HG02571 (cell line): Measurements from ENCODE around the gene CENPO.
"Not testable (repeated sequence)": the region's sequence is repeated elsewhere in the genome, so short reads cannot be mapped to it uniquely, and the experiment has no call there.

Experiments
- ATAC-seq: cut with Tn5 transposase; IDR thresholded peaks from one replicate; pipeline ENCODE4 v1.9.1; 2021; ENCODE audit warnings: mild to moderate bottlenecking, moderate library complexity; ENCODE audit not compliant: unreplicated experiment

The CENPO gene

DNA sequence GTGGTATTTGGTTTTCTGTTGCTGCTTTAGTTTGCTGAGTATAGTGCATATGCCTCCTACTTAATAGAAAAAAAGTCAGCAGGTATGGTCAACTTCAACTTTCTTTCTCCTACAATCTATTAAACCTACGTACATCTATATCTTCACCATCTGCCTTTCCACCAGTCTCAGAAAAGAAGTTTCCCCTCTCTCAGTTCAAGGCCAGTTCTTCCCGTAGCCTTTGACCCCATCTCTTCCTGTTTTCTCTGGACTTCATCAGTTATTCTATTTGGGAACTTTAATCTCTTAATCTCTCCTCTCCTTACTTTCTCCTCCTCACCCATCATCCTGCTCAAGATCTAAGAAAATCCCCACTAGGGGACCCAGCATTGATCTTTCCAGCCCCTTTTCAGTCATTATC is 5.7 kb upstream of the CENPO start:
- no peak for ATAC-seq

DNA sequence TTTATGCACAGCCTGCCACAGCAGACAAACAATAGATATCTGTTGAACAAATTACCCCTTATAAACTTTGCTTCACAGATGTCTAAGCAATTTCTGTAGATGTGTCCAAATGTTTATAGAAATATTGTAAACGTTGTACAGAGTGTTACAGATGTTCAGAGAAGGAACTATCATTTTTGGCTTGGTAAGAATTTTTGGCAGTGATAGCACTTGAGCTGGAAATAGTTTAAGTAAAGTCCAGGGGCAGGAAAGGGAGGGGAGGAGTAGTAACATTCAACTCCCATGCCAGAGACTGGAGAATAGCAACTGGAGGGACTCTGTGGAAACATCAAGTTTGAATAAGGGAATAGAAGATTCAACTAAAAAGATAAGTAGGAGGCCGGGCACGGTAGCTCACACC is 4.4 kb upstream of the CENPO start:
- ATAC-seq: no peak

DNA sequence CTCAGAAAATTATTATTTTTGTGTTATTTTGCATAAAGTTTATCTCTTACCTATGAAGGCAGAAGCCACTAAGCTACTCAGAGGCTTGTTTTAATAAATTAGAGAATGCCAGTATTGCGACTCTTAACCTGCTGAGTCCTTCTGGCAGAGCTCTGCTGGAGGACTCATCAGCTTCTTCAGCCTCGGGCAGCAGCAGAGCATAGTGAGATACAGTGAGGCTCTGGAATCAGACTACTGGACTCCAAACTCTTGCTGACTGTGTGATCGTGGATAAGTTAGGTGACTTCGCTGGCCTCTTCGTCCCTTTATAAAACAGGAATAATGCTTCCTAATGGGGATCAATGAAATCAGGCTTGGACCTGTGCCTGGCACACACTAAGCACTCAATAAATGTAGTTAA is 1.8 kb upstream of the CENPO start:
- no peak for ATAC-seq

DNA sequence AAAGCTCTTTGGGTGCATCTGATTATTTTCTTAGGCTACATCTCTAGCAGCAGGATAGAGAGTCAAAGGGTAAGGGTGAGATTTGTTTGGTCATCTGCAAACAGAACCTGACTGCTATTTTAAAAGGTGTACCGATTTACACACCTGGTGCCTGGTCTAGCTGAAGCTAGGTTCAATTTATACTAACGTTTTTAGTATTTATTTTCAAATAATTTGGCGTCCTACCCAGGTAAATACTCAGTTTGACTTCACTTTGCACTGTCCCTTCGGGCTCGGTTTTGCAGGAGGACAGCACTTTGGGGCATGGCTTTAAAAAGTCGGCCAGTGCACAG is 717 bp upstream of the CENPO start:
- no peak for ATAC-seq

GRCh38 chr2:24793761-24794435 is 673 bp downstream of the CENPO start:
- no peak for ATAC-seq

DNA sequence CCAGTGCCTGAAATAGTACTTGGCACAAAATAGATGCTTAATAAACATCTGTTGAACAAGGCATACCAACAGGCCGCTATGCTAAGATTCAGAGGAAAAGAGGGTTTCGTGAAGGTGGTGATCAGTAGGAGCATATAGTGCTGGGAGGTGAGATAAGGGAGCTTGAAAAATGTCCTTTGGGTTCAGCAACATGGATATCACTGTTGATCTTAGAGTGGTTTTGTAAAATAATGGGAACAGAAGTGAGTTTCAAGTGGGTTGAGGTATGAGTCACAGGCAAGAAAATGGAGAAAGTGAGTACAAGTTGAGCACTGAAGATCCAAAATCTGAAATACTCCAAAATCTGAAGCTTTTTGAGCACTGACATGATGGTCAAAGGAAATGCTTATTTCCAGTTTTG is 4.4 kb downstream of the CENPO start:
- ATAC-seq: no peak

DNA sequence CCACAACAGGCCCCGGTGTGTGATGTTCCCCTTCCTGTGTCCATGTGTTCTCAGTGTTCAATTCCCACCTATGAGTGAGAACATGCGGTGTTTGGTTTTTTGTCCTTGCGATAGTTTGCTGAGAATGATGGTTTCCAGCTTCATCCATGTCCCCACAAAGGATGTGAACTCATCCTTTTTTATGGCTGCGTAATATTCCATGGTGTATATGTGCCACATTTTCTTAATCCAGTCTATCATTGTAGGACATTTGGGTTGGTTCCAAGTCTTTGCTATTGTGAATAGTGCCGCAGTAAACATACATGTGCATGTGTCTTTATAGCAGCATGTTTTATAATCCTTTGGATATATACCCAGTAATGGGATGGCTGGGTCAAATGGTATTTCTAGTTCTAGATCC is 7.3 kb downstream of the CENPO start:
- not testable (repeated sequence) for ATAC-seq

DNA sequence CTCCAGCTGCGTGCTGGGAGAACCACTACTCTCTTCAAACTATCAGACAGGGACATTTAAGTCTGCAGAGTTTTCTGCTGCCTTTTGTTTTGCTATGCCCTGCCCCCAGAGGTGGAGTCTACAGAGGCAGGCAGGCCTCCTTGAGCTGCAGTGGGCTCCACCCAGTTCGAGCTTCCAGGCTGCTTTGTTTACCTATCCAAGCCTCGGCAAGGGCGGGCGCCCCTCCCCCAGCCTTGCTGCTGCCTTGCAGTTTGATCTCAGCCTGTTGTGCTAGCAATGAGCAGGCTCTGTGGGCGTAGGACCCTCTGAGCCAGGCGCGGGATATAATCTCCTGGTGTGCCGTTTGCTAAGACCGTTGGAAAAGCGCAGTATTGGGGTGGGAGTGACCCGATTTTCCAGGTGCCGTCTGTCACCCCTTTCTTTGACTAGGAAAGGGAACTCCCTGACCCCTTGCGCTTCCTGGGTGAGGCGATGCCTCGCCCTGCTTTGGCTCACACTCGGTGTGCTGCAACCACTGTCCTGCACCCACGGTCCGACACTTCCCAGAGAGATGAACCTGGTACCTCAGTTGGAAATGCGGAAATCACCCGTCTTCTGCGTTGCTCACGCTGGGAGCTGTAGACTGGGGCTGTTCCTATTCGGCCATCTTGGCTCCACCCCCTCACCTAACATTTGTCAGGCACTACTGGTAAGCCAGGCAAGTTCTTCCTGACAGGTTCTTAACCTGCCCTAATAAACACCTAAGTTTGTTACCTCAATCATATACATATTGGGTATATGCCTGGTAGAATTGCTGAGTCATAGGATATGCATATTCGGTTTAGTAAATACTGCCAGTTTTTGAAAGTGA is 12.8 kb downstream of the CENPO start:
- ATAC-seq: not testable (repeated sequence)

GRCh38 chr2:24806661-24807036 is 13.4 kb downstream of the CENPO start:
- ATAC-seq: no peak

DNA sequence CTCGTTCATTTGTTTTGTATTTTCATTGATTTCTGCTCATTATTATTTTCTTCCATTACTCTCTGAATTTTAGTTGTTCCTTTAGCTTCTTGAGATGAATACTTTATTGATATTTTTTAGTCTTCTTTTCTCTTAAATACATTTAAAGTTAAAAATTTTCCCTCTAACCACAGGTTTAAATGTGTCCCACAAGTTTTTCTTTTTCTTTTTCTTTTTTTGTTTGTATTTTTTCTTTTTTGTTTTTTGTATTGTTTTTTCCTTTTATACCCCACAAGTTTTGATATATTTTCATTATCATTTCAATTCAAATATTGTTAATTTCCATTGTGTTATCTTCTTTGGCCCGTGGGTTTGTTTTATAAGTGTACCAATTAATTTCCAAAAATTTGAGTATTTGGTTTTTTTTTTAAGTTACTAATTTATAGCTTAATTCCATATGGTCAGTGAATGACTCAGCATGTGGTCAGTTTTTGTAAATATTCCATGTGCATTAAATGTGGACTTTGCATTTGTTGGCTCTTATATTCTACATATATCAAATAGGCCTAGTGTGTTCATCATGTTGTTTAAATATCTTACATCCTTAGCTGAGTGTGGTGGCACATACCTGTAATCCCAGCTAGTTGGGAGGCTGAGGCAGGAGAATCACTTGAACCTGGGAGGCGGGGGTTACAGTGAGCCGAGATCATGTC is 16.2 kb downstream of the CENPO start:
- ATAC-seq: no peak

DNA sequence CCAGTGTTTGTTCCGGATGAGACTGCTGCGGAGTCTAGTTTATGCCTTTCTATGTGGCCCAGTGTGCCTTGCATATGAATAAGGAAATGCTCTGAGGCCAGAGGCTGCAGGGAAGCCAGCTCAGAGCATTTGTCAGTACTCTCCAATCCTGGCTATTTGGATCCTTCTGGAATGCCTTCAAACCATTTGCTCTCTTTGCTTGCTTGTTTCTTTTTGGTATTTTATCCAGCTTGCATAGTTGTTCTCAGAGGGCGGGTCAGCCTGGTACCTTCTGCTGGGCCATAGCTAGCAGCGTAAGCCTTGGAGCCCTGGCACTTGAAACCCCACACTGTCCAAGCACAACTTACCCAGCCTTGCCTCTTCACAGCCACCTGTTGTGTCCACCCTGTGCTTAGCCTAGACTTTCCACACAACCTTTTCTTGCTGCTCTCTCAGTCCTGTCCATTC is 20.5 kb downstream of the CENPO start:
- no peak for ATAC-seq

- no peak for ATAC-seq
These were observed 21.3 kb downstream of the CENPO start for GRCh38 chr2:24814516-24814915.

DNA sequence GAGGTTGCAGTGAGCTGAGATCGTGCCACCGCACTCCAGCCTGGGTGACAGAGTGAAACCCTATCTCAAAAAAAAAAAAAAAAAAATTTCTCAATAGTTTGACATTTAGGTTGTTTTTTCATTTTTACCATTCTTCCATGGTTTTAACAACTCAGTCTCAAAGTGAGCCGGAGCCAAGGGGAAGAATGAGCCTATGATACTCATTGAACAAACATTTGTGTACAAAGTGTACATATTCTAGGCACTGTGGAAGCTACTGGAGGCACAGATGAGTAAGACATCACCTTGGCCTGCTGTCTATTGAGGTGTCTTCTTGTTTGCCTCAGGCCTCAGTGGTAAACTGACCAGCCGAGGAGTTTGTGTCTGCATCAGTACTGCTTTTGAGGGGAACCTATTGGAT is 21.9 kb downstream of the CENPO start:
- no peak for ATAC-seq

DNA sequence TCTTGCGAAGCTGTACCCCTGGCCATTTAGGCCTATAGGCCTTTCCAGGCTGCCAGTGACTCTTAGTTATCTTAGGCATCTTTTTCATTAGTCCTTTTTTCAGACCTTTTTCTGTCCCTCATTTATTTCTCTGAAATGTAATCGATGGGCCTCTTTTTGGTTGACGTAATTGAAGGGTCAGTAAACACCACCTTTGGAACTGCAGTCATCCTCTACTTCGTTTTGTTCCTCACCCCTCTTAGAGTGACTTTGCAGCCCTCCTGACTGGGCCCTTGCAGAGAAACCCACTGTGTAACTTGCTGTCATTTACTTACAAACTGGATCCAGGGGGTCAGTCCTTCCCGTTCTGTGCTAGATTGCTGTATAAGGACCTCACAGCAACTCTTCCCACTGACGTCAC is 23.2 kb downstream of the CENPO start:
- no peak for ATAC-seq

GRCh38 chr2:24816884-24817283 is 23.7 kb downstream of the CENPO start:
- no peak for ATAC-seq

- no peak for ATAC-seq
These were observed 25.5 kb downstream of the CENPO start for GRCh38 chr2:24818721-24819167.

DNA sequence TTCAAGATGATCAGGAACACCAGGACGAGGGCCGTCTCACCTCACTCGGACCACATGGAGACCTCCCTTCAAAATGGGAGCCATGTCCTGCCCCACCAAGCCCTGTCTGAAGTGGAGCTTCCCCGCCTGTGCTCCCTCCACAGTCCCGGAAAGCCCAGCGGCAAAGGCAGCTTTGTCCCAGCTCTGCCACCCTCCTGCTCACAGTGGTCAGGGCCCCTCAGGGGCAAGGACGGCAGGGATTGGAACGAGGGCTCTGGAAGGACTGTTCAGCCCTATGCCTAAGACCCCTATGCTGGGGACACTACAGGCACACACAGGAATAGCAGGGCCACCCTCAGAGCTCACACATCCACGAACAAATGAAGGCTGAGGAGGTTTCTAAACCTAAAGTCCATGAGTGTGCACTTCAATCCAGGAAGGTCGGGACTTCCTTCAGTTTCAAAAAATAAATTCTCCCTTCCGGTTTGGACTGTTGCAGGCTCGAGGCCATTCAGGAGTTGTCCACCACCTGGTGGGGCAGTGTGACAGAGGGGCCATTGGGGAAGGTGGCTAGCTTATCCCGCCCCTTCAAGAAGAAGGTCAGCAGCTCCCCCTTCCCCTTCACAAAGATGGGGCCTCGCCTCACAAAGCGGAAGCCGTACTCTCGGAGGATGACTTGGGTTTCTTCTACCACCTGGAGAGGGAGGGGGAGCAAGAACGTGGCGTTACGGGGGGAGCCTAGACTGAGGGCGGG is 26.4 kb downstream of the CENPO start:
- ATAC-seq: no peak

DNA sequence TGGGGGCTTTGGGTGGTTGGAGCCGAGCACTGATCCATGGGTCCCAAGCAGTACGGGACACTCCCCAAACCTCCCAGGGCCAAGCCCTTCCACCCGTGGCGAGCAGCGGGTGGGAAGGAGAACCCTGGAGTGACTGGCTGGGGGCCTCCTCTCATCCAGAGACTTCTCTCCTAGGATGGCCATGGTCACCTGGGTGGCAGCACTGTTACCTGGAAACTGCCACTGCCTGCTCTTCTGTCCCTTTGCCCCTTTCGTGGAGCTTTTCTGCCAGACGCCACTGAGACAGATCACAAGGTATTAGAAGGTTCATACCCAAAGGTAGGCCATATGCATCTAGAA is 26.9 kb downstream of the CENPO start:
- ATAC-seq: no peak

- no peak for ATAC-seq
These were observed 27.6 kb downstream of the CENPO start for GRCh38 chr2:24820598-24821432.

- ATAC-seq: no peak
These were observed 28.2 kb downstream of the CENPO start for GRCh38 chr2:24821433-24821891.
